Transverse colon (tissue), 4 donors: ENCODE results near the gene SYNJ1. TPM values are rescaled to one million over a fixed set of nuclear protein-coding genes. Genes with fewer than 3 reads are reported as not detected.
"Not testable (repeated sequence)": the region's sequence is repeated elsewhere in the genome, so short reads cannot be mapped to it uniquely, and the experiment has no call there.

Experiments
- DNase-seq: peaks from one replicate; pipeline ENCODE4 v3.0.0-alpha.2; 2019
- H3K27ac ChIP-seq, 4 donors: fragments of 200-600 bp; sonication (generic); 2 replicates each; pipeline ENCODE4 v1.5.1; 2016 to 2018; ENCODE audit warnings: inconsistent platforms in 4 of 4
- H3K27me3 ChIP-seq: fragments of 200-600 bp; sonication (generic); 2 replicates; pipeline ENCODE4 v1.5.1; 2017; ENCODE audit warnings: inconsistent platforms
- H3K36me3 ChIP-seq, 4 donors: fragments of 200-600 bp; sonication (generic); 2 replicates each; pipeline ENCODE4 v1.5.1; 2017 to 2019; ENCODE audit warnings: inconsistent platforms in 4 of 4
- H3K4me1 ChIP-seq, 4 donors: fragments of 200-600 bp; sonication (generic); 2 replicates each; pipeline ENCODE4 v1.5.1; 2017 to 2020; ENCODE audit warnings: inconsistent platforms in 4 of 4
- H3K4me3 ChIP-seq, 4 donors: fragments of 200-600 bp; sonication (generic); 1 replicate in 1 of 4; 2 replicates in 3 of 4; pipeline versions ENCODE4 v1.5.1 to v1.6.1; 2017 to 2019; ENCODE audit warnings: inconsistent platforms in 4 of 4
- H3K9me3 ChIP-seq, 2 donors: fragments of 200-600 bp; sonication (generic); 2 replicates each; pipeline ENCODE4 v1.5.1; 2017 to 2019; ENCODE audit warnings: inconsistent platforms in 2 of 2
- CTCF ChIP-seq, 5 experiments: fragments of 200-600 bp in 3 of 5; fragments of 450-650 bp in 2 of 5; sonication (generic) in 3 of 5; IDR thresholded peaks; 1 replicate in 2 of 5; 2 replicates in 3 of 5; pipeline ENCODE4 v1.5.1; 2016 to 2017; ENCODE audit warnings: antibody characterized with exemption in 5 of 5, inconsistent platforms in 3 of 5, mild to moderate bottlenecking in 2 of 5, moderate library complexity in 1 of 5
- EP300 ChIP-seq: sonication (generic); formaldehyde crosslinking; IDR thresholded peaks from one replicate; pipeline ENCODE4 v1.6.1; 2017; ENCODE audit warnings: antibody characterized with exemption, low read depth
- POLR2A ChIP-seq: fragments of 450-650 bp; IDR thresholded peaks from one replicate; pipeline ENCODE4 v1.6.1; 2016; ENCODE audit warnings: antibody characterized with exemption, mild to moderate bottlenecking, moderate library complexity
- POLR2AphosphoS5 ChIP-seq, 3 donors: sonication (generic); formaldehyde crosslinking; IDR thresholded peaks; one replicate each; pipeline ENCODE4 v1.6.1; 2016; ENCODE audit warnings: antibody characterized with exemption in 3 of 3
- WGBS, 2 donors: methylation state at CpG; one replicate each; pipeline ENCODE4 v1.1.5; 2018; ENCODE audit warnings: low coverage in 1 of 2; 5-methylcytosine and 5-hydroxymethylcytosine counted together
- in situ Hi-C, 4 donors: fragments of 200-750 bp; cut with MboI; loops; one replicate each; pipeline versions ENCODE4 v1.15.0 to v1.15.1; 2017; ENCODE audit warnings: low sequenced_read_pairs in 3 of 4, low pct_ligation_motif_present in 1 of 4, low pct_unique_long_range_greater_than_20kb in 1 of 4
- intact Hi-C: fragments of 100-400 bp; cut with DNase I; formaldehyde crosslinking; loops from one replicate; pipeline ENCODE4 v1.15.1; 2023; ENCODE audit warnings: low total_unique reads
- total RNA-seq, 4 donors: library from RNA; depleted of rRNA; stranded (reverse); fragments of >200 nt; gene quantifications; one replicate each; pipeline ENCODE4 v1.1.0, GENCODE V29; 2016

Gene SYNJ1
- total RNA-seq, 4 donors from 2014 or later = 9.8 to 18.0 (median 15.9) TPM

- Histone ChIP-seq H3K36me3 (peaks cover 0 to 71% (median 25%) of the 10 kb centered on the region in 4 donors), H3K4me3 (no peak overlapping the region), H3K4me1 (no peaks in the 10 kb centered on the region), H3K27ac (no peak overlapping the region), H3K9me3 (no peaks in the 10 kb centered on the region), H3K27me3 (no peaks in the 10 kb centered on the region)
- TF ChIP-seq EP300 = no peak
- no peak for TF ChIP-seq POLR2A
- TF ChIP-seq CTCF (IDR thresholded peaks at IDR 0.05) = no peak
- no peak for TF ChIP-seq POLR2AphosphoS5 (IDR thresholded peaks at IDR 0.05)
- no peak for DNase-seq
- WGBS, 2 donors = 80 to 82% methylated on average over 9 to 10 of the region's 10 CpGs
- in situ Hi-C loops (no loop called here), intact Hi-C loops (no loop called here)
These were observed 85.8 kb downstream of the SYNJ1 start for GRCh38 chr21:32641710-32642698.

- Histone ChIP-seq H3K4me1 (no peaks in the 10 kb centered on the region), H3K4me3 (no peak overlapping the region), H3K27ac (no peak overlapping the region), H3K36me3 (peaks cover 0 to 12% (median 4%) of the 10 kb centered on the region in 4 donors), H3K9me3 (no peaks in the 10 kb centered on the region), H3K27me3 (peaks cover 3% of the 10 kb centered on the region)
- TF ChIP-seq EP300 = no peak
- TF ChIP-seq CTCF (IDR thresholded peaks at IDR 0.05) = no peak
- TF ChIP-seq POLR2A = no peak
- no peak for TF ChIP-seq POLR2AphosphoS5 (IDR thresholded peaks at IDR 0.05)
- no peak for DNase-seq
- intact Hi-C loops (no loop called here), in situ Hi-C loops (no loop called here)
- WGBS, 2 donors = 92% methylated on average over 3 of the region's 3 CpGs
These were observed 101.1 kb downstream of the SYNJ1 start for GRCh38 chr21:32626621-32627196.

- H3K36me3 ChIP-seq, DNase-seq, H3K27ac ChIP-seq, intact Hi-C loops, H3K4me3 ChIP-seq, H3K9me3 ChIP-seq, in situ Hi-C loops, H3K4me1 ChIP-seq: not testable (repeated sequence)
- 88% methylated on average over 6 of the region's 6 CpGs; no CpG with 5 or more reads in 1 of the 2 donors for WGBS, 2 donors
- H3K27me3 ChIP-seq = peaks cover 29% of the 10 kb centered on the region
These were observed 109.6 kb downstream of the SYNJ1 start for GRCh38 chr21:32618218-32618617.

GRCh38 chr21:32613436-32614043 is 114.3 kb downstream of the SYNJ1 start:
- no peak for TF ChIP-seq POLR2A
- TF ChIP-seq CTCF (IDR thresholded peaks at IDR 0.05) = no peak
- TF ChIP-seq EP300 = no peak
- TF ChIP-seq POLR2AphosphoS5 (IDR thresholded peaks at IDR 0.05) = no peak
- peak overlapping the region; percentile 75 to 99 (median 86) for H3K4me3 ChIP-seq
- no peak for DNase-seq
- peaks cover 3 to 18% (median 11%) of the 10 kb centered on the region in 4 donors for H3K4me1 ChIP-seq
- H3K27ac ChIP-seq = peak overlapping the region; percentile 88 to 99 (median 91)
- intact Hi-C loops (no loop called here), in situ Hi-C loops (no loop called here)
- H3K36me3 ChIP-seq = no peaks in the 10 kb centered on the region
- 79 to 82% methylated on average over 9 to 16 of the region's 16 CpGs for WGBS, 2 donors
- peaks cover 3% of the 10 kb centered on the region for H3K27me3 ChIP-seq
- H3K9me3 ChIP-seq = no peaks in the 10 kb centered on the region
